GM19240 (cell line): Measurements from ENCODE around the gene OGT.
"Not testable (repeated sequence)": the region's sequence is repeated elsewhere in the genome, so short reads cannot be mapped to it uniquely, and the experiment has no call there.

ENCODE experiments used
- DNase-seq: peaks from one replicate; pipeline ENCODE4 v3.0.0; 2011; ENCODE audit warnings: low spot score; ENCODE audit not compliant: insufficient read length

Gene OGT

DNA sequence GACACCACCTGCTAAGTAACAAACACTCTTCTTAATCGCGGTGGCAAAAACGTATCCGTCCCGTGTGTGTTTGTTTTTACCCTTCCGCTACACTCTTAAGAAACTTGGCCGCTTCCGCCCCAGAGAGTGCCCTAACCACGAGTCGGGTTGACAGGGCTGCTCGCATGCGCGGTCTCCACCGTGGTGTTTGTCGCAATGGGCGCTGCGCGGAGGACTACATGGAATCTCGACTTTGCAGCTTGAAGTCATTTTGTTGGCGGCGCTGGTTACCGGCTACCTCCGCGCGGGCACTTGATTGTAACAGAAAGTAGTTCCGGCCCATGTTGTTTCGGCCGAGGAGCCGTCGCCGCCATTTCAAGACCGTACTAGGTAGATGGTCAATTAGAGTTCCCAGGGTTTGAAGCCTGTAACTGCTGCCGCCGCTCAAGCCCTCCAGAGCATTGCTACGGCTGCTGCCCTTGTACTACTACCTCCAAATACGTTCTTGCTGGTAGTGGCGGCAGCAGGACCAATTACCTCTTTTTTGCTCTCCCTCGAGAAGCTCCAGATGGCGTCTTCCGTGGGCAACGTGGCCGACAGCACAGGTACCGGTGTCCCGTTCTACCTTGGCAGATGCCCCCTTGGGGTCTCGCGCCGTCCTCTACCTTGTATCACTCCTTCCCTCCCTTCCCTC, at the start of gene OGT:
Gene OGT, plus strand, starts transcription at position 352 of the 673 bp plus-strand sequence. Its CDS starts 196 bp downstream, at position 548.
- peak; percentile 30 for DNase-seq

GRCh38 chrX:71487814-71488213, 45.1 kb upstream of the OGT start:
- no peak for DNase-seq

- no peak for DNase-seq
Observed at GRCh38 chrX:71489540-71489939, 43.4 kb upstream of the OGT start.

GRCh38 chrX:71492231-71493065, 40.5 kb upstream of the OGT start:
- no peak for DNase-seq

DNA sequence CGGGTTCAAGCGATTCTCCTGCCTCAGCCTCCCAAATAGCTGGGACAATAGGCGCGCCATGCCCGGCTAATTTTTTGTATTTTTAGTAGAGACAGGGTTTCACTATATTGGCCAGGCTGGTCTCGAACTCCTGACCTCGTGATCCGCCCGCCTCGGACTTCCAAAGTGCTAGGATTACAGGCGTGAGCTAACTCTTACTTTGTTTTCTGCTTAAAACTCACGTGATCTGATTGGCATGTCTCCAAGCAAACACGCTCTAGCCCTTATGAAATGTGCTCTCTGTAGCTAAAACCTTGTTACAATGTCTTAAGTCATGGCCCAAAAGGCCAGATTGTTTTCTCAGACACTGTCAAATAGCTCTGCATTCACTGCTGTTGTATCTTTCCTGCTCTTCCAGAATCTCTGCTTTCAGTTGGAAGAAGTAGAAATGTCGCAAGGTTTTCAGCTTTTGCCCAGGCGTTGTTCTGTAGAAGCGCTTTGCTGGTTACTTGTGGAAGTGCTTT, 39.7 kb upstream of the OGT start:
- no peak for DNase-seq

DNA sequence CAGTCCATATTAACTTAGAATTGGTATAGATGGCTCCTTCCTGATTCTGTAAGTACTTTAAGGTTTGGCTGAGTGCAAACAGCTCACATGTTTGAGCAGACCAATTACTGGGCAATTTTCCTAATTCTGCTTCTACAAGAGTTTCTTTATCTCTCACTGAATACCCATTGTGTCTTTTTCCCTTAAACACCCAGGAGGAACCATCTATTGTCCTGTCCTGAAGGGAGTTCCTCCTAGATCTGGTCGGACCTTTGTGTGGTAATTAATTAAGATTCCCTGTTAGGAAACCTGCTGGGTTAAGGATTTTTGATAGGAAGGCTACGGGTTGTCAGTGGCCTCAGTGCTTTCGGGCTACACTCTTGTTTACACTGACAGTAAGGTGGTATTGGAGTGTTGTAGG, 36.9 kb upstream of the OGT start:
- DNase-seq: not testable (repeated sequence)

DNA sequence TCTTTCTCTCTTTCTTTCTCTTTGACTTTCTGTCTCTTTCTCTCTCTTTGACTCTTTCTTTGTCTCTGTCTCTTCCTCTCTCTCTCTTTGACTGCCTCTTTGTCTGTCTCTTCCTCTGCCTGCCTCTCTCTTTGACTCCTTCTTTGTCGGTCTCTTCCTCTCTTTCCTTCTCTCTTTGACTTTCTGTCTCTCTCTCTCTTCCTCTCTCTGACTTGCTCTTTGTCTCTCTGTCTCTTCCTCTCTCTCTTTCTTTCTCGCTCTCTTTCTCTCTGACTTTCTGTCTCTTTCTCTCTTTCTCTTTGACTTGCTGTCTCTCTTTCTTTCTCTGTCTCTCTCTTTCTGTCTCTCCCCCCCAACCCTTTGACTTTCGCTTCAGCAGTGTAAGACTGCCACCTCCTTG, 36.4 kb upstream of the OGT start:
- DNase-seq: no peak

GRCh38 chrX:71502080-71502479, 30.8 kb upstream of the OGT start:
- not testable (repeated sequence) for DNase-seq

- no peak for DNase-seq
Observed at GRCh38 chrX:71504346-71504745, 28.6 kb upstream of the OGT start.

DNA sequence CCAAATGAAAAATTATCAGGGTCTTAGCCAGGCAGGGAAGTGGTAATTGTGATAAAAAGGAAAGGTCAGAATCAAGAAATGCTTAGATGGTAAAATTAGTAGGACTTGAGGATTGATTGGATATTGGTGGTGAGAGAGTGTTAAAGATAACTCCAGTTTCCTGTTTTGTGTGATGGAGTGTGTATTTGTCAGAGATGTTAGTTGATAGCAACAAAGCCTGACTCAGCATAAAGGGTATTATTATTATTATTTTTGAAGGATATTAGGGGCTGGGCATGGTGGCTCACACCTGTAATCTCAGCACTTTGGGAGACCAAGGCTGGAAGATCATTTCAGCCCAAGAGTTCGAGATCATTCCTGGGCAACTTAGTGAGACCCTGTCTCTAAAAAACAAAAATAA, 23.6 kb upstream of the OGT start:
- DNase-seq: no peak

DNA sequence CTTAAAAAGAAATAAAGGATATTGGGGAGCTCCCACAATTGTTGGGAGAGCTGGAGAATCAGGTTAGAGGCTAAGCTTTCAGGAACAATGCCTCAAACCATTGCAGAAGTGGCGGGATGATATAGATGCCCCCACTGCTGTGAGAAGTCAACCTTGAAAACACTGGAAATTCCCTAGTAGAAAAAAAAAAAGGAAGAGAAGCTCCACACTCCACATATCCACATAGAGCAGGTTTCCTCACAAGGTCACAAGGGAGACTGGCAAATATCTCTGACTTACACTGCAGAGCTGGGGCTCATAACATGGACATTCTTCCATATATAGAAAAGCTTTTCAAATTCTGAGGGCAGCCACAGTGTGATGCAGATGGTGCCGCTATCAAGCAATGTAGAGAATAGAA, 22.7 kb upstream of the OGT start:
- DNase-seq: no peak

- not testable (repeated sequence) for DNase-seq
Observed at GRCh38 chrX:71513731-71514130, 19.2 kb upstream of the OGT start.

GRCh38 chrX:71514367-71515037, 18.4 kb upstream of the OGT start:
- DNase-seq: no peak

DNA sequence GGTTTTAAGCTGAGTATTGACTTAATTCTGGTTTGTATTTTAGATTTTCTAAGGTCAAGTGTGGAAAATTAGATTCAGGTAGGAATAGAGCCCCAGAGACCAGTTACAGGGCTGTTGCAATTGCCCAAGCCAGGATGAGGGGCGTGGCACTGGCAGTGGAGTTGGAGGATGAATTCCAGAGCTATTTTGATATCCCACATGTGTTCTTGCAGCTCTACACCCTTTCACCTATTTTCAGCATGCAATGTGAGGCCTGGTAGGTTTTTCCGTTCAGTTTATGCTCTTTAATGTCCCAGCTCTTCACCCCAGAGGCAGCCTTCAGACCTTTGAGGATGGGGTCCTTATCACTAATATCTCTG, 17.9 kb upstream of the OGT start:
- no peak for DNase-seq

GRCh38 chrX:71525316-71525715, 7.6 kb upstream of the OGT start:
- DNase-seq: no peak

- DNase-seq: no peak
Observed at GRCh38 chrX:71532078-71532752, 689 bp upstream of the OGT start.

- no peak for DNase-seq
Observed at GRCh38 chrX:71533516-71533850, 579 bp downstream of the OGT start.

GRCh38 chrX:71533851-71534561, 1.1 kb downstream of the OGT start:
- DNase-seq: no peak

- DNase-seq: no peak
Observed at GRCh38 chrX:71534773-71535544, 2.1 kb downstream of the OGT start.

- DNase-seq: no peak
Observed at GRCh38 chrX:71536285-71536684, 3.4 kb downstream of the OGT start.
